Common myeloid progenitor, CD34-positive (primary cell): ENCODE results near the gene PKLR.

Experiments
- CTCF ChIA-PET: fragments of 350-600 bp; sonication (Branson Sonifier 250); formaldehyde crosslinking; loops from one replicate; lab custom pipeline; 2021; ENCODE audit warnings: antibody characterized with exemption; lab: Charles Lee
- POLR2A ChIA-PET: fragments of 350-600 bp; sonication (Branson Sonifier 250); formaldehyde crosslinking; loops from one replicate; lab custom pipeline; 2021; ENCODE audit warnings: antibody characterized with exemption; lab: Charles Lee
- DNase-seq, 3 donors: peaks; one replicate each; pipeline versions ENCODE4 v3.0.0 to v3.0.0-alpha.2; 2013
- H3K27ac ChIP-seq, 2 experiments: 1 replicate in 1 of 2; 2 replicates in 1 of 2; pipeline ENCODE4 v1.7.0; 2013; ENCODE audit warnings: inconsistent platforms in 2 of 2, low read length in 2 of 2, mild to moderate bottlenecking in 2 of 2, low read depth in 1 of 2, moderate library complexity in 1 of 2; ENCODE audit not compliant: severe bottlenecking in 2 of 2, insufficient read depth in 1 of 2, poor library complexity in 1 of 2
- H3K27me3 ChIP-seq, 5 experiments: replicated peaks in 2 of 5; 1 replicate in 3 of 5; 2 replicates in 2 of 5; pipeline versions ENCODE4 v1.6.1 to v1.7.0; 2013; ENCODE audit warnings: low read length in 4 of 5, mild to moderate bottlenecking in 2 of 5, moderate library complexity in 2 of 5, inconsistent platforms in 1 of 5; ENCODE audit not compliant: insufficient read depth in 5 of 5, control insufficient read depth in 4 of 5
- H3K36me3 ChIP-seq, 4 experiments: 1 replicate in 2 of 4; 2 replicates in 2 of 4; pipeline versions ENCODE4 v1.6.1 to v1.7.0; 2013; ENCODE audit warnings: low read length in 3 of 4, control low read depth in 1 of 4, mild to moderate bottlenecking in 1 of 4; ENCODE audit not compliant: control insufficient read depth in 4 of 4, insufficient read depth in 4 of 4
- H3K4me1 ChIP-seq, 4 experiments: 1 replicate in 3 of 4; 2 replicates in 1 of 4; pipeline versions ENCODE4 v1.6.1 to v1.7.1; 2013; ENCODE audit warnings: low read length in 3 of 4, mild to moderate bottlenecking in 3 of 4, control low read depth in 1 of 4, inconsistent platforms in 1 of 4, moderate library complexity in 1 of 4; ENCODE audit not compliant: control insufficient read depth in 4 of 4, insufficient read depth in 4 of 4; ENCODE audit errors: control extremely low read depth in 1 of 4
- H3K4me3 ChIP-seq, 7 experiments: 1 replicate in 4 of 7; 2 replicates in 3 of 7; pipeline versions ENCODE4 v1.5.1 to v1.7.0; 2013; ENCODE audit warnings: mild to moderate bottlenecking in 7 of 7, low read length in 6 of 7, moderate library complexity in 6 of 7, inconsistent platforms in 2 of 7, low read depth in 2 of 7, control low read depth in 1 of 7; ENCODE audit not compliant: insufficient read depth in 4 of 7, control insufficient read depth in 1 of 7; ENCODE audit errors: extremely low read depth in 1 of 7
- H3K9me3 ChIP-seq, 5 experiments: 1 replicate in 4 of 5; 2 replicates in 1 of 5; pipeline versions ENCODE4 v1.6.1 to v1.7.1; 2013; ENCODE audit warnings: low read length in 4 of 5, mild to moderate bottlenecking in 2 of 5, inconsistent platforms in 1 of 5, low read depth in 1 of 5, moderate library complexity in 1 of 5; ENCODE audit not compliant: control insufficient read depth in 4 of 5, insufficient read depth in 2 of 5; ENCODE audit errors: control extremely low read depth in 1 of 5
- WGBS: methylation state at CpG from one replicate; pipeline ENCODE4 v1.1.5; 2013; ENCODE audit not compliant: insufficient coverage; 5-methylcytosine and 5-hydroxymethylcytosine counted together

Gene PKLR

GRCh38 chr1:155308493-155309422, 7.5 kb upstream of the PKLR start, which contains the start of gene FDPS:
Gene FDPS, plus strand, starts transcription at chr1:155308866. Its CDS starts 924 bp downstream, at chr1:155309790.
- CTCF ChIA-PET, result interaction anchor here (0.5 to 4.4 kb wide), 15 partner anchors 8 to 134 kb away, joined by 3 to 70 read pairs (median 4); partner anchors contain the start of gene SCAMP3
- Histone ChIP-seq H3K9me3 (no peaks in the 10 kb centered on the region), H3K4me3 (peak within 1 kb of the TSS; percentile 83 to 97 (median 93)), H3K4me1 (peaks cover 4 to 39% (median 21%) of the 10 kb centered on the region in 4 experiments), H3K36me3 (peaks cover 4 to 27% (median 13%) of the 10 kb centered on the region in 4 experiments), H3K27ac (peak within 1 kb of the TSS; percentile 75 to 95), H3K27me3 (no peaks in the 10 kb centered on the region)
- POLR2A ChIA-PET, result interaction anchor here (0.6 to 1.3 kb wide), 4 partner anchors 35 to 248 kb away, joined by 3 to 6 read pairs (median 3); partner anchors contain the start of gene CLK2
- under 1% methylated on average over 34 of the region's 51 CpGs for WGBS
- DNase-seq, result peak; percentile 99 to 100 (median 100)

GRCh38 chr1:155307247-155307740, 6.1 kb upstream of the PKLR start:
- peaks cover 0 to 14% (median 5%) of the 10 kb centered on the region in 4 experiments for H3K36me3 ChIP-seq
- ChIA-PET CTCF (interaction anchor here (0.5 to 4.4 kb wide), 21 partner anchors 10 to 133 kb away, joined by 3 to 70 read pairs (median 4); partner anchors contain the start of genes CLK2 and SCAMP3), POLR2A (interaction anchor here (1.0 to 1.3 kb wide), 3 partner anchors 15 to 56 kb away, joined by 3 to 6 read pairs (median 3); no protein-coding TSS in a partner anchor)
- H3K9me3 ChIP-seq, result no peaks in the 10 kb centered on the region
- no peak overlapping the region for H3K27ac ChIP-seq
- DNase-seq, result peak; percentile 71 to 81 (median 80)
- no peaks in the 10 kb centered on the region for H3K27me3 ChIP-seq
- H3K4me1 ChIP-seq, result peaks cover 4 to 39% (median 21%) of the 10 kb centered on the region in 4 experiments
- 87% methylated on average over 4 of the region's 6 CpGs for WGBS
- no peak overlapping the region for H3K4me3 ChIP-seq

DNA sequence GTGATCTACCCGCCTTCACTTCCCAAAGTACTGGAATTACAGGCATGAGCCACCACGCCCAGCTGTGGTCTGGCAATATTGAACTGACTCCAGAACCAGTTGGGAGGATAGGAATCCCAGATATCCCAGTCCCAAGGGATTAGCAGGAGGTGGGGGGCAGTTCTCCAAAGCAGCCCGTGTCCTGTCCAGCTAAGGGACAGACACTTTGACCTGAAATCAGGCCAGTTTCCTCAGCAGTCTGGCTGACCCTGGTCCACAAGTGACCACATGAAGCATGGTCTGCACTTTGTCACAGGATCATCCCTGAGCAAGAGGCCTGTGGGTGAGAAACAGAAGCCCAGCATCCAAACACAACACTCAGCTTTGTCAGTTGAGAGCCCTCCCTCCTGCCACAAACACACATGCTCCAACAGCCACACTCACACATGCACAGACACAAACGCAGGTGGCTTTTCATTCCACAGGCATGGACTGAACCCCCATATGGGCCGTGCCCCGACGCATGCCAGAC, 4.7 kb upstream of the PKLR start:
- H3K4me3 ChIP-seq, result no peak overlapping the region
- no peaks in the 10 kb centered on the region for H3K27me3 ChIP-seq
- WGBS, result 97% methylated on average over 6 of the region's 7 CpGs
- POLR2A ChIA-PET, result interaction anchor here (1.5 kb wide), 1 partner anchor 28 kb away, joined by 5 read pairs; no protein-coding TSS in a partner anchor
- H3K36me3 ChIP-seq, result peaks cover 0 to 4% (median 1%) of the 10 kb centered on the region in 4 experiments
- no peak overlapping the region for H3K27ac ChIP-seq
- H3K9me3 ChIP-seq, result no peaks in the 10 kb centered on the region
- H3K4me1 ChIP-seq, result peaks cover 4 to 31% (median 21%) of the 10 kb centered on the region in 4 experiments
- CTCF ChIA-PET, result interaction anchor here (0.8 to 4.4 kb wide), 8 partner anchors 14 to 56 kb away, joined by 3 to 70 read pairs (median 3); partner anchors contain the start of gene CLK2
- DNase-seq, result no peak

GRCh38 chr1:155304558-155305063, 3.4 kb upstream of the PKLR start:
- no peak for DNase-seq
- H3K27ac ChIP-seq, result no peak overlapping the region
- 98% methylated on average over 11 of the region's 11 CpGs for WGBS
- ChIA-PET POLR2A (interaction anchor here (0.5 to 1.5 kb wide), 2 partner anchors 26 to 28 kb away, joined by 3 to 5 read pairs; no protein-coding TSS in a partner anchor), CTCF (interaction anchor here (0.9 to 4.4 kb wide), 6 partner anchors 9 to 54 kb away, joined by 3 to 70 read pairs (median 3); partner anchors contain the start of genes ENTREP3 and RUSC1)
- peaks cover 4 to 17% (median 15%) of the 10 kb centered on the region in 4 experiments for H3K4me1 ChIP-seq
- H3K4me3 ChIP-seq, result no peak overlapping the region
- no peaks in the 10 kb centered on the region for H3K9me3 ChIP-seq
- no peaks in the 10 kb centered on the region for H3K27me3 ChIP-seq
- H3K36me3 ChIP-seq, result no peaks in the 10 kb centered on the region

DNA sequence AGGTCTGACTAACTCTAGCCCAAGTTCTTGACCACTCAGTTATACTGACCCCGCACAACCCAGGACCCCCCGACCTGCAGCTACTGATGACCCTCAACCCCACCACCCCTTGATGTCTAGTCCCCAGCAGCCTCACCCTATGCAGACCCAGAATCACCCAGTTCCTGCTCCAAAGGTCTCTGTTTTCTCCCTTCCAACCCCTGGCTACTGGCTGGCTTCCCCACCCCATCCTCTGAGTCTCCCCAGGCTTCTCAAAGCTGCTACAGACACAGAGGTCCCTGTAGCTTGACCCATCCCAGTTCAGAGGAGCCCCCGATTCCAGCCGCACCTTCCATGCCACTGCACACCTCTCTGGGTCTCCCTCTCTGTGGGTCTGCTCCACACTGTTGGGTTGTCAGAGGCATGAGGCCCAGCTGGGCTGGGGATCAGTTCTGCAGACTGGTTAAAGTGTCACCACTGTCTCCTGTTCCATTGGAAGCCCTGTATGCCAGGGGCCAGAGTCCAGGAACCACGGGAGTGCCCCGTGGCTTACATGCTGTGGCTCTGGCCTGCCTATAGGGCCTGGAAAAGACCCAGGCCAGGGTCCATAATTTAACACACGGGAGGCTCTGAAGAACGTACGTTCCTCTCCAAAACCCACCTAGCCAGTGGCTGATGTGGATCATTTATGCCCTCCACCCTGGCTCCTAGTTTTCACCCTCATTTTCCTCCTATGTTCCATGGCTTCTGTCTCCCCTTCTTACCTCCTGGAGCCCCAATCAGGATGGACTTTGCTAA, 497 bp downstream of the PKLR start:
- H3K27me3 ChIP-seq, result peaks cover 0 to 17% (median 6%) of the 10 kb centered on the region in 5 experiments
- H3K9me3 ChIP-seq, result no peaks in the 10 kb centered on the region
- no peak overlapping the region for H3K4me3 ChIP-seq
- no peaks in the 10 kb centered on the region for H3K36me3 ChIP-seq
- DNase-seq, result no peak
- POLR2A ChIA-PET, result no interaction called here
- H3K27ac ChIP-seq, result no peak overlapping the region
- H3K4me1 ChIP-seq, result peaks cover 0 to 5% (median 0%) of the 10 kb centered on the region in 4 experiments
- CTCF ChIA-PET, result interaction anchor here (0.6 to 1.7 kb wide), 4 partner anchors 8 to 50 kb away, joined by 3 to 5 read pairs (median 3); no protein-coding TSS in a partner anchor
- WGBS, result 100% methylated on average over 8 of the region's 9 CpGs

- no peaks in the 10 kb centered on the region for H3K9me3 ChIP-seq
- POLR2A ChIA-PET, result no interaction called here
- H3K27me3 ChIP-seq, result peaks cover 0 to 24% (median 12%) of the 10 kb centered on the region in 5 experiments
- H3K4me1 ChIP-seq, result peaks cover 0 to 5% (median 5%) of the 10 kb centered on the region in 4 experiments
- no peaks in the 10 kb centered on the region for H3K36me3 ChIP-seq
- no peak overlapping the region for H3K27ac ChIP-seq
- CTCF ChIA-PET, result interaction anchor here (0.9 to 1.7 kb wide), 4 partner anchors 16 to 49 kb away, joined by 3 to 5 read pairs (median 4); no protein-coding TSS in a partner anchor
- DNase-seq, result no peak
- 93% methylated on average over 3 of the region's 8 CpGs for WGBS
- H3K4me3 ChIP-seq, result no peak overlapping the region
These were observed 1.2 kb downstream of the PKLR start for GRCh38 chr1:155300024-155300423.
